Umbilical cord (tissue), 2 donors: ENCODE results near the gene EML4. TPM values are rescaled to one million over a fixed set of nuclear protein-coding genes. Genes with fewer than 3 reads are reported as not detected.

Source experiments
- DNase-seq: peaks from one replicate; pipeline ENCODE4 v3.0.0-alpha.2; 2015; ENCODE audit warnings: low spot score
- total RNA-seq: library from RNA; depleted of rRNA; stranded (reverse); fragments of >200 nt; gene quantifications from one replicate; pipeline ENCODE4 v1.2.3, GENCODE V29; 2014; ENCODE audit warnings: low replicate concordance; ENCODE audit not compliant: insufficient read depth

The EML4 gene
- total RNA-seq, 1 donor from 2014 or later: 84.0 TPM

GRCh38 chr2:42304059-42304713, 135.0 kb downstream of the EML4 start:
- no peak for DNase-seq

GRCh38 chr2:42307180-42307579, 138.0 kb downstream of the EML4 start:
- no peak for DNase-seq

GRCh38 chr2:42309366-42309765, 140.2 kb downstream of the EML4 start:
- DNase-seq: no peak

GRCh38 chr2:42310007-42310515, 140.9 kb downstream of the EML4 start:
- no peak for DNase-seq

GRCh38 chr2:42312106-42312505, 143.0 kb downstream of the EML4 start:
- no peak for DNase-seq

- DNase-seq: no peak
Measured at GRCh38 chr2:42314892-42315468, 145.8 kb downstream of the EML4 start.

GRCh38 chr2:42315844-42316470, 146.8 kb downstream of the EML4 start:
- no peak for DNase-seq

- DNase-seq: no peak
Measured at GRCh38 chr2:42316910-42317309, 147.8 kb downstream of the EML4 start.

GRCh38 chr2:42317486-42317885, 148.3 kb downstream of the EML4 start:
- no peak for DNase-seq

- no peak for DNase-seq
Measured at GRCh38 chr2:42317945-42318344, 148.8 kb downstream of the EML4 start.

GRCh38 chr2:42319265-42319664, 150.1 kb downstream of the EML4 start:
- DNase-seq: no peak

GRCh38 chr2:42321452-42322064, 152.4 kb downstream of the EML4 start:
- DNase-seq: no peak

GRCh38 chr2:42324244-42324643, 155.1 kb downstream of the EML4 start:
- no peak for DNase-seq

GRCh38 chr2:42324949-42325348, 155.8 kb downstream of the EML4 start:
- DNase-seq: no peak

GRCh38 chr2:42325609-42326008, 156.5 kb downstream of the EML4 start:
- no peak for DNase-seq

GRCh38 chr2:42327125-42327524, 158.0 kb downstream of the EML4 start:
- no peak for DNase-seq

- DNase-seq: peak; percentile 9
Measured at GRCh38 chr2:42328148-42328833, 159.1 kb downstream of the EML4 start.

GRCh38 chr2:42328923-42329322, 159.8 kb downstream of the EML4 start:
- DNase-seq: no peak

GRCh38 chr2:42329736-42330135, 160.6 kb downstream of the EML4 start:
- DNase-seq: no peak

- no peak for DNase-seq
Measured at GRCh38 chr2:42331569-42332284, 162.6 kb downstream of the EML4 start.

GRCh38 chr2:42332575-42332974, 163.4 kb downstream of the EML4 start:
- DNase-seq: no peak
